ENCODE measurements around the gene CREB3. TPM values are rescaled to one million over a fixed set of nuclear protein-coding genes. Genes with fewer than 3 reads are reported as not detected.
A peak's percentile ranks its signal among the peaks of the same experiment; 100 is the strongest.

Gene CREB3
- total RNA-seq, 4 donors from 2014 or later, result 17.8 to 39.6 (median 26.2) TPM

DNA sequence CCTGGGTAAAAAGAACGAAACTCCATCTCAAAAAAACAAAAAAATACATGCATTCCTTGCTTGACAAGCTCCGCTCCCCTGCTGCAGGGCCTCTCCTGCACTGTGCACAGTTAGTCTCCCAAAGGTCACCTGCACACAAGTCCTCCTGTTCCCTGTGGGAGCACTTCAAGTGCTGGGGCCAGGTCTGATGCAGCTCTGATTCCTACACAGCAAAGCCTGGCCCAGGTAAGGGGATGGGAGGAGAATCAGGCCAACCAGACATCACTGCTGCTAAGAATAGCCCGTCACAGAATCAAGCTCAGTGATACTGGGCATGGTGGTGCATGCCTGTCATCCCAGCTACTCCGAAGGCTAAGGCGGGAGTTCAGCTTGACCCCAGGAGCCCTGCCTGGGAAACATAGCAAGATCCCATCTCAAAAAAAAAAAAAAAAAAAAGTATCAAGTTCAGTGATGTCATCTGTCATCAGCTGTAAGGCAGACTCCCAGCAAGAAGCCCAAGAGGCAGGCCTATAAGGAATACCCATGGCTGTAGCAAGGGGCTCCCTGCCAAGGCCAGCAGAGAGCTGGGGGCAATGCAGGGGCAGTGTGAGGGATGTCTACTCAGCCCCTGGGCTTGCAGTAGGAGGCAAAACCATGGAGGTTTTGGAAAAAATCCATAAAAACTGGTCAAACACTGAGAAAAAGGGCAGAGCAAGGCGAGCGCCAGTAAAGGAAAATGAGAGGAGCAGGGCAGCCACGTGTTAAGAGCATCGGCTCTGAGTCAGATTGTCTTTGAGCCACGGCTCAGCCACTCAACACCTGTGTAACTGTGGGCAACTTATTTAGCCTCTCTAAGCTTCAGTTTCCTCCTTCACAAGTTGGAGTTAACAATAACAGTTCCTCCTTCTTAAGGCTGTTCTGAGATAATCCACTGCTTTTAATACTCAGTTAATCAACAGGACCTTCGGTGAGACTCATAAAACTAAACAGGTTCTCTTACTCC is 46.0 kb upstream of the CREB3 start:
- Histone ChIP-seq H3K27me3 (no peaks in the 10 kb centered on the region), H3K9me3 (no peaks in the 10 kb centered on the region), H3K27ac (peak overlapping the region; percentile 97 to 99 (median 98)), H3K4me1 (peaks cover 40 to 51% of the 10 kb centered on the region in 2 donors), H3K36me3 (peaks cover 0 to 32% of the 10 kb centered on the region in 2 donors), H3K4me3 (peak overlapping the region; percentile 16 to 96 (median 85))
- ATAC-seq, result peak; percentile 39 to 45
- intact Hi-C loops (cut with DNase I; ENCODE audit: low total_unique reads) (loop anchor here (5.0 kb wide), 1 partner anchor 694 kb away; no protein-coding TSS in a partner anchor), in situ Hi-C loops (cut with MboI; ENCODE audit: low sequenced_read_pairs in 4 of 4) (no loop called here)
- DNase-seq, result peak; percentile 41 to 80
- TF ChIP-seq POLR2A (IDR thresholded peaks at IDR 0.05), result peak in 1 of 2 donors; percentile 49
- TF ChIP-seq, protein P1, sequence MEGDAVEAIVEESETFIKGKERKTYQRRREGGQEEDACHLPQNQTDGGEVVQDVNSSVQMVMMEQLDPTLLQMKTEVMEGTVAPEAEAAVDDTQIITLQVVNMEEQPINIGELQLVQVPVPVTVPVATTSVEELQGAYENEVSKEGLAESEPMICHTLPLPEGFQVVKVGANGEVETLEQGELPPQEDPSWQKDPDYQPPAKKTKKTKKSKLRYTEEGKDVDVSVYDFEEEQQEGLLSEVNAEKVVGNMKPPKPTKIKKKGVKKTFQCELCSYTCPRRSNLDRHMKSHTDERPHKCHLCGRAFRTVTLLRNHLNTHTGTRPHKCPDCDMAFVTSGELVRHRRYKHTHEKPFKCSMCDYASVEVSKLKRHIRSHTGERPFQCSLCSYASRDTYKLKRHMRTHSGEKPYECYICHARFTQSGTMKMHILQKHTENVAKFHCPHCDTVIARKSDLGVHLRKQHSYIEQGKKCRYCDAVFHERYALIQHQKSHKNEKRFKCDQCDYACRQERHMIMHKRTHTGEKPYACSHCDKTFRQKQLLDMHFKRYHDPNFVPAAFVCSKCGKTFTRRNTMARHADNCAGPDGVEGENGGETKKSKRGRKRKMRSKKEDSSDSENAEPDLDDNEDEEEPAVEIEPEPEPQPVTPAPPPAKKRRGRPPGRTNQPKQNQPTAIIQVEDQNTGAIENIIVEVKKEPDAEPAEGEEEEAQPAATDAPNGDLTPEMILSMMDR (IDR thresholded peaks at IDR 0.05 in 4 of 5, conservative IDR thresholded peaks at IDR 0.05 in 1 of 5), result no peak

GRCh38 chr9:35687306-35687705 is 45.2 kb upstream of the CREB3 start:
- ATAC-seq (peak in 1 of 2 donors; percentile 11), DNase-seq (peak in 1 of 2 donors; percentile 60)
- peak overlapping the region; percentile 16 to 96 (median 85) for H3K4me3 ChIP-seq
- in situ Hi-C loops (cut with MboI; ENCODE audit: low sequenced_read_pairs in 4 of 4), result no loop called here
- H3K36me3 ChIP-seq, result peaks cover 0 to 32% of the 10 kb centered on the region in 2 donors
- TF ChIP-seq, protein P1 (IDR thresholded peaks at IDR 0.05 in 4 of 5, conservative IDR thresholded peaks at IDR 0.05 in 1 of 5), result no peak
- TF ChIP-seq POLR2A (IDR thresholded peaks at IDR 0.05), result no peak
- H3K27me3 ChIP-seq, result no peaks in the 10 kb centered on the region
- H3K27ac ChIP-seq, result peak overlapping the region; percentile 97 to 99 (median 98)
- no peaks in the 10 kb centered on the region for H3K9me3 ChIP-seq
- intact Hi-C loops (cut with DNase I; ENCODE audit: low total_unique reads), result loop anchor here (5.0 kb wide), 1 partner anchor 695 kb away; no protein-coding TSS in a partner anchor
- H3K4me1 ChIP-seq, result peaks cover 40 to 51% of the 10 kb centered on the region in 2 donors

- H3K4me1 ChIP-seq, result peaks cover 40 to 51% of the 10 kb centered on the region in 2 donors
- intact Hi-C loops (cut with DNase I; ENCODE audit: low total_unique reads) (loop anchor here (2.0 to 5.0 kb wide), 2 partner anchors 615 to 696 kb away; partner anchors contain the start of gene VCP), in situ Hi-C loops (cut with MboI; ENCODE audit: low sequenced_read_pairs in 4 of 4) (no loop called here)
- DNase-seq, result peak; percentile 51 to 84
- ATAC-seq, result peak; percentile 31 to 34
- H3K27me3 ChIP-seq, result no peaks in the 10 kb centered on the region
- peak overlapping the region; percentile 77 to 96 (median 87) for H3K4me3 ChIP-seq
- H3K9me3 ChIP-seq, result no peaks in the 10 kb centered on the region
- peak; percentile 48 to 81 for TF ChIP-seq POLR2A (IDR thresholded peaks at IDR 0.05)
- TF ChIP-seq, protein P1 (IDR thresholded peaks at IDR 0.05 in 4 of 5, conservative IDR thresholded peaks at IDR 0.05 in 1 of 5), result no peak
- H3K36me3 ChIP-seq, result peaks cover 0 to 28% of the 10 kb centered on the region in 2 donors
- peak overlapping the region; percentile 97 to 99 (median 98) for H3K27ac ChIP-seq
These were observed 44.4 kb upstream of the CREB3 start for GRCh38 chr9:35687972-35688557.

GRCh38 chr9:35688558-35689541 is 43.6 kb upstream of the CREB3 start:
- peak; percentile 5 to 36 for ATAC-seq

More at GRCh38 chr9:35688558-35689541, 43.6 kb upstream of the CREB3 start:
- H3K4me1 ChIP-seq, result peaks cover 40 to 51% of the 10 kb centered on the region in 2 donors
- TF ChIP-seq, protein P1 (IDR thresholded peaks at IDR 0.05 in 4 of 5, conservative IDR thresholded peaks at IDR 0.05 in 1 of 5), result no peak
- peak in 1 of 2 donors; percentile 49 for TF ChIP-seq POLR2A (IDR thresholded peaks at IDR 0.05)
- DNase-seq, result peak in 1 of 2 donors; percentile 52
- intact Hi-C loops (cut with DNase I; ENCODE audit: low total_unique reads), result loop anchor here (2.0 to 5.0 kb wide), 2 partner anchors 616 to 697 kb away; partner anchors contain the start of gene VCP
- peak overlapping the region; percentile 97 to 99 (median 98) for H3K27ac ChIP-seq
- H3K27me3 ChIP-seq, result no peaks in the 10 kb centered on the region
- peaks cover 0 to 20% of the 10 kb centered on the region in 2 donors for H3K36me3 ChIP-seq
- in situ Hi-C loops (cut with MboI; ENCODE audit: low sequenced_read_pairs in 4 of 4), result no loop called here
- H3K4me3 ChIP-seq, result peak overlapping the region; percentile 77 to 96 (median 87)
- no peaks in the 10 kb centered on the region for H3K9me3 ChIP-seq
